VCaP (cell line): ENCODE results near the gene SCAMP2.

Source experiments
- H3K27ac ChIP-seq: fragments of 450-650 bp; 2 replicates; pipeline ENCODE4 v1.5.1; 2017
- TF ChIP-seq, protein P1 (sequence below): fragments of 450-650 bp; conservative IDR thresholded peaks from 2 replicates; pipeline ENCODE4 v1.5.1; 2017; ENCODE audit warnings: mild to moderate bottlenecking, moderate library complexity

The SCAMP2 gene

DNA sequence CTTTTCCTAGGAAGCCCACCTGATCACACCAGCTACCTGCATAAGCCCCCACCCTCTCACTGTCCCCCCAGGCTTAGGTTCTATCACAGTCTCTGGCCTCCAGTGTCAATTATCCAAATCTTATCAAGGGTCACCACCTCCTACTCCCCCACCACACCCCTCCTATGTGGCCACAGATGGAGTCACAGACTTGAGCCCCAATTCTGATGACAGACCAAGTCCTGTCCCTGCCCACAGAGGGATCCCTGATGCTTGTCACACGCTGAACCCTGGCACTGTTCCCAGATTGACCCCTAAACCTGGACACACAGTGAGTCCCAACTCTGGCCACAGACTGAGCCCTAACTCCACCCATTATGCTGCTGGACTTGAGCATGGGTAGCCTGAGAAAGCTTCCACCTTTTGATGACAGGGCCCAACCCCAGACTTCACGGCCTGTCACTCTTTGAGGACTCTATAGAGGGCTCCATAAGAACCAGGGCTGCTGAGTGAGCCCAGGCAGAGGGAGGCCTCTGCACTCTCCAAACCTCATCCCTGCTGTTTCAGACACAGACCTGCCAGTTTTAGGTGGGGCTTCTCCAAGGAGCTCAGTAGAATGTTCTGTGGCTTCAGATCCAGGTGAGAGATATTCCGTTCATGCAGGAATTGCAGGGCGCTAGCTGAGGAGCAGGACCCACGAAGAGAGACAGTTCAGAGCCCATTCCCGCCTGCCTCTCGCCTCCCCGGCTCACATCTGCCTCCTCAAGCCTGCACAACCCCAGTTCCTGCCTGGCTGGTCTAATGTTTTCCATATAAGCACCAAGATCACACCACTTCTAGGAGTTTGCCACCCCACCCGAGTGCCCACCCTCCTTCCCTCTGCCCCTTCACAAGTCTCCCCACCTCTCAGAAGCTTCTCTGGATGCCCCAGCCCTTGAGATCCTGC lies 32.1 kb downstream of the SCAMP2 start:
- TF ChIP-seq, protein P1, sequence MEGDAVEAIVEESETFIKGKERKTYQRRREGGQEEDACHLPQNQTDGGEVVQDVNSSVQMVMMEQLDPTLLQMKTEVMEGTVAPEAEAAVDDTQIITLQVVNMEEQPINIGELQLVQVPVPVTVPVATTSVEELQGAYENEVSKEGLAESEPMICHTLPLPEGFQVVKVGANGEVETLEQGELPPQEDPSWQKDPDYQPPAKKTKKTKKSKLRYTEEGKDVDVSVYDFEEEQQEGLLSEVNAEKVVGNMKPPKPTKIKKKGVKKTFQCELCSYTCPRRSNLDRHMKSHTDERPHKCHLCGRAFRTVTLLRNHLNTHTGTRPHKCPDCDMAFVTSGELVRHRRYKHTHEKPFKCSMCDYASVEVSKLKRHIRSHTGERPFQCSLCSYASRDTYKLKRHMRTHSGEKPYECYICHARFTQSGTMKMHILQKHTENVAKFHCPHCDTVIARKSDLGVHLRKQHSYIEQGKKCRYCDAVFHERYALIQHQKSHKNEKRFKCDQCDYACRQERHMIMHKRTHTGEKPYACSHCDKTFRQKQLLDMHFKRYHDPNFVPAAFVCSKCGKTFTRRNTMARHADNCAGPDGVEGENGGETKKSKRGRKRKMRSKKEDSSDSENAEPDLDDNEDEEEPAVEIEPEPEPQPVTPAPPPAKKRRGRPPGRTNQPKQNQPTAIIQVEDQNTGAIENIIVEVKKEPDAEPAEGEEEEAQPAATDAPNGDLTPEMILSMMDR, result no peak
- H3K27ac ChIP-seq, result peak overlapping the region; percentile 100

DNA sequence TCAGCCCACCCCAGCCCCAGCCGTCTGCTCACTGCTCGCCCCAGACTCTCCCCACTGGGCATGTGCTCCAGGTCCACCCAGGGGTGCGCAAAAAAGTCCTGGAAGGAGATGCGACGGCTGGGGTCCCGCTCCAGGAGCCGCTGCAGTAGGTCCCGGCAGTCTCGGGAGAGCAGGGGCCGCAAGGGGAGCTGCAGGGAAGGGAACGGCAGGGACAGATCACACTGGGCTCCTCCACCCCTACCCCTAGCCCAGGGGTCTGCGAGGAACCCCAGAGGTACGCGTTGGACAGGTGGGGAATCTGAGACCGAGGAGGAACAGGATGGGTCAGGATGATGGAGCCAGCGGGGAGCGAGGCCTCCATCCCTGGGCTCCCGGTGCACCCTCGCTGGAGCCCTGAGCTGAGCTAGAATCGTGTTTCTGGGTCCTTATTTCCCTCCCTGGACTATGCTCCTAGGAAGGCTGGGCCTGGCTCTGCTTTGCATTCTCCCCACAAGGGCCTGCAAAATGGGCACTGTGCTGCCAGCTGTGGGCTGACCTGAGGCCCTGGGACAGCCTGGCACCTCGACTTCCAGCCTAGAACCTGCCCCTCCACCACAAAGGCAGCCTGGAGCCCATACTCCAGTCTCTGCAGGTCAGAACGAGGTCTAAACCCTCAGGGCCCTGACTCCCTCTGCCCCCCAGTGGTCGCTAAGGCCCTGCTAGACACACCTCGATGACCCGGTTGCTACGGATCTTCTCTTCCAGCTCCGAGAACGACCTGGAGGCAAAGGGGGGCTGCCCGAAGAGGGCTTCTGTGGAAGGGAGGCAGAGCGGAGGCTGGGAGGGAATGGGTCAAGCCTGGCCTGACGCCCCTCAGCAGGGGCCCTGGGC lies 33.4 kb downstream of the SCAMP2 start:
- TF ChIP-seq, protein P1, result peak; percentile 30; the same call in 1 of the 2 replicates
- H3K27ac ChIP-seq, result peak overlapping the region; percentile 100; the same call in 1 of the 2 replicates

DNA sequence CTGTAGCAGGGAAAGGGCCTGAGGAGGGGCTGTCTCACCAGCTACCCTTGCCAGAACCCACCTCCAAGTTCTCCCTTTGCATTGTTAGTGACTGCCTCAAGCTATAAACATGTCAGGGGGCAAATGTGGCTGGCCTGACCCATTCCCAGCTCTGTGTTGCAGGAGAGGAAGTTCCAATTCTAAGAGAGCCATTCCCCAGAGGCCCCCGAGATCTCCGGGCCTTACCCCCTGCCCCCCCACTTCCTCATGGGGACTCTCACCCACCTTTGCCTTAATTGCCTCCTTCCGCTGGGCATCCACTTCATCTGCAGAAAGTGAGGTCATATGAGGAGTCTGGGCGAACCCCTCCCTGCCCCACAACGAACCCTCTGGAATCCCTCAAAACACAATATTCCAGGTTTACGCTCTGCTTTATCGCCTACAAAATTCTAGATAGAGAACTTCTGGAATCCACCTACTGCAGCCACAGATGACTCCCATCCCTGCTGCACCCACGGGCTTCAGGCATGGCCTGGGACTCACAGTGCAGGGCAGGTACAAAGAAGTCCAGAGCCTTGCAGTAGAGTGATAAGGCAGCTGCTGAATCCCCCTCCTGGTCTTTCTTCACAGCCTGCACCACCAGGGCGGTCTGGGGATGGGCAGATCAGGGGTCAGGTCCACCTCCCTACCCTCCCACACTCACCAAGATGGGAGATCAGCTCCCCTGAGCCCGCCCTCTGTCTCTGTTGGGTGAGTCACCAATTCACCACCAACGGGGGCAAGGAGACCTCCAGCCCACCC lies 34.2 kb downstream of the SCAMP2 start:
- H3K27ac ChIP-seq, result peak overlapping the region; percentile 100; the same call in 1 of the 2 replicates
- TF ChIP-seq, protein P1, result no peak

DNA sequence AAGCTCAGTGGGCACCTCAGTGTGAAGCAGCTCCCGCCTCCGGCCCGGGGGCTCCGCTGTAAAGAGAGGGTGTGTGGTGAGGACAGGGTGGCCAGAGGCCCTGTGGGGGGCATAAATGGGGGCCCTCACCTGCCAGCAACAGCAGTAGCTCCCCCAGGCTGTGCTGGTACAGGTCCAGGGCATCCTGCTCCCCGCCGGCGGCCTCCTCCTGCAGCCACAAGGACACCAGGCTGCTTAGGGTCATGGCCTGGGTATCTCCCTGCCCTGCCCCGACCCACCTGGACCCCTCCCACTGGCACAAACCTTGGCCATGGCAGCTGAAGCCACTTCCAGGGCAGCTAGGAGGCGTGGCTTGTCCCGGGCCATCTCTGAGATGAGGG lies 35.0 kb downstream of the SCAMP2 start:
- H3K27ac ChIP-seq, result peak overlapping the region; percentile 100; the same call in 1 of the 2 replicates
- TF ChIP-seq, protein P1, result no peak

DNA sequence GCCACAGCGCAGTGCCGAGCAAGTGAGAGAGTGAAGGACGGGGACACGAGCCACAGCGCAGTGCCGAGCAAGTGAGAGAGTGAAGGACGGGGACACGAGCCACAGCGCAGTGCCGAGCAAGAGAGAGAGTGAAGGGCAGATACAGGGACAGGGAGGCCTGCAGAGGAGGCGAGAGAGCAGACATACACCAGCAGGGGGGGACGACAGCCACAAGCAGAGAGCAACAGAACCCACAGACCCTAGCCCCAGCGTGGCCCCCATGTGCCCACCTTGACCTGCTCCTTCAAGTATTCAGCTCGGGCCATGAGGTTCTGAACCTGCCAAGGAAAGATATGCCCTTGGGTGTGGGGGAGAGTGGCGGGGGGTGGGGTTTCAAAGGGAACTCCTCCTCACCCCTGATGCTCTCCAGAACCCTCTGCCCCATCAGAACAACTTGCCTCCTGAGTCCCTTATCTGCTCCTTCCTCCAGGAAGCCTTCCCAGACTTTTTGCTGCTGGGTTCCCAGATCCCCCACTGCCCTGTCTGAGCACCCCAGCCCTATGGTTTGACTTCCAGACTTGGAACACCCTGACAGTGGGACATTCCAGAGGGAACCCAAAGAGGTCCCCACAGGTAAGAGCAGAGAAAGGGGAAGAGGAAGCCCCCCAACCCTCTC lies 35.6 kb downstream of the SCAMP2 start:
- H3K27ac ChIP-seq, result peak overlapping the region; percentile 100; the same call in 1 of the 2 replicates
- TF ChIP-seq, protein P1, result peak; percentile 34

DNA sequence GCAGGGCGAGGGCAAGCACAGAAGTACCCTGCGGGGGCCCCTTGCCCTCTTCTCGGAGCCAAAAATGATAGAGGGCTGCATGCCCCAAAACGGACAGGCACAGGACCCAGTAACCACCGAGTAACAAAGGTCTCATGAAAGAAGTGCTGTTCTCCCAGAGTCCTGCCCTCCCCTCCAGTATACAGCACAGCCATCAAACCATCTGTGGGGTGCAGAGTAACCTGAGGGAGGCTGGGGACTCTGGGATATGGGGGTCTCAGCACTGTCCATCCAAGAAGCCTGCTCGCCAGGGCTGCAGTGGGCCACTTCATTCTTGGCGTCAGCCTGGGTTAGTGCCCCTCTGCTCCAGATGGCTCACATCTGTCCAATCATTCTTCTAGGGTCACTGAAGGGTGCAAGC lies 36.3 kb downstream of the SCAMP2 start:
- H3K27ac ChIP-seq, result no peak overlapping the region
- TF ChIP-seq, protein P1, result no peak
